GM23338 (cell line): ENCODE measurements around the gene C1QA. TPM values are rescaled to one million over a fixed set of nuclear protein-coding genes. Genes with fewer than 3 reads are reported as not detected.

Experiments
- ATAC-seq: fragments of 200-7000 bp; cut with Tn5 transposase; 3 replicates; pipeline ENCODE4 v1.9.1; 2020
- DNase-seq: peaks from one replicate; pipeline ENCODE4 v3.0.0-alpha.2; 2015; ENCODE audit warnings: low spot score
- H2AFZ ChIP-seq: fragments of 200-600 bp; sonication (generic); 2 replicates; pipeline ENCODE4 v1.8.0; 2016; ENCODE audit warnings: antibody characterized with exemption, mild to moderate bottlenecking, moderate library complexity
- H3F3A ChIP-seq: fragments of 200-600 bp; sonication (generic); replicated peaks from 2 replicates; pipeline ENCODE4 v1.8.0; 2017; ENCODE audit warnings: antibody characterized with exemption, mixed run types, low read depth
- H3K27ac ChIP-seq: fragments of 200-600 bp; sonication (generic); 2 replicates; pipeline ENCODE4 v1.6.1; 2016; ENCODE audit warnings: low read depth
- H3K27me3 ChIP-seq: fragments of 200-600 bp; sonication (generic); 2 replicates; pipeline ENCODE4 v1.8.0; 2016; ENCODE audit warnings: mild to moderate bottlenecking, mixed run types, moderate library complexity; ENCODE audit not compliant: insufficient read depth
- H3K36me3 ChIP-seq: fragments of 200-600 bp; sonication (generic); 2 replicates; pipeline ENCODE4 v1.8.0; 2016; ENCODE audit warnings: mild to moderate bottlenecking; ENCODE audit not compliant: insufficient read depth
- H3K4me1 ChIP-seq: fragments of 200-600 bp; sonication (generic); 2 replicates; pipeline ENCODE4 v1.8.0; 2016; ENCODE audit warnings: mild to moderate bottlenecking, moderate library complexity; ENCODE audit not compliant: insufficient read depth
- H3K4me2 ChIP-seq: fragments of 200-600 bp; sonication (generic); 2 replicates; pipeline ENCODE4 v1.7.1; 2017; ENCODE audit warnings: mixed run types
- H3K4me3 ChIP-seq: fragments of 200-600 bp; sonication (generic); 2 replicates; pipeline ENCODE4 v1.6.1; 2016; ENCODE audit warnings: mixed run types
- H3K79me2 ChIP-seq: fragments of 200-600 bp; sonication (generic); replicated peaks from 2 replicates; pipeline ENCODE4 v1.8.0; 2017; ENCODE audit warnings: mild to moderate bottlenecking; ENCODE audit not compliant: insufficient read depth
- H3K9me2 ChIP-seq: fragments of 200-600 bp; sonication (generic); 2 replicates; pipeline ENCODE4 v1.8.0; 2017; ENCODE audit not compliant: insufficient read depth
- H4K20me1 ChIP-seq: fragments of 200-600 bp; sonication (generic); replicated peaks from 2 replicates; pipeline ENCODE4 v1.8.0; 2017; ENCODE audit warnings: mild to moderate bottlenecking; ENCODE audit not compliant: insufficient read depth
- H3K27ac Mint-ChIP-seq: 2 replicates; pipeline ENCODE4 v1.8.0; 2020; ENCODE audit warnings: inconsistent platforms, mild to moderate bottlenecking, moderate library complexity, mixed read lengths
- H3K27me3 Mint-ChIP-seq: 3 replicates; pipeline ENCODE4 v1.8.0; 2022; ENCODE audit warnings: low read depth, mild to moderate bottlenecking, moderate library complexity, mixed read lengths, inconsistent platforms; ENCODE audit not compliant: insufficient read depth, poor library complexity
- H3K36me3 Mint-ChIP-seq: 3 replicates; pipeline ENCODE4 v1.8.0; 2021; ENCODE audit warnings: low read depth, mild to moderate bottlenecking, inconsistent platforms, moderate library complexity, mixed read lengths
- H3K4me1 Mint-ChIP-seq: 3 replicates; pipeline ENCODE4 v1.8.0; 2020; ENCODE audit warnings: mild to moderate bottlenecking, inconsistent platforms, mixed read lengths
- H3K4me3 Mint-ChIP-seq: 3 replicates; pipeline ENCODE4 v1.8.0; 2021; ENCODE audit warnings: moderate library complexity, mild to moderate bottlenecking, inconsistent platforms, mixed read lengths
- H3K9me3 Mint-ChIP-seq: 3 replicates; pipeline ENCODE4 v1.8.0; 2020; ENCODE audit warnings: moderate library complexity, mild to moderate bottlenecking, inconsistent platforms, mixed read lengths
- CREB1 ChIP-seq: fragments of 250-450 bp; sonication (Bioruptor Pico); IDR thresholded peaks from 2 replicates; pipeline ENCODE4 v1.5.0; 2020; ENCODE audit warnings: low read depth, mild to moderate bottlenecking, moderate library complexity
- CTCF ChIP-seq, 2 experiments: fragments of 200-600 bp in 1 of 2; sonication (generic) in 1 of 2; conservative IDR thresholded peaks; 2 replicates each; pipeline versions ENCODE4 v1.5.1 to v1.6.1; 2016 to 2017; ENCODE audit warnings: antibody characterized with exemption in 2 of 2, low read depth in 2 of 2, mild to moderate bottlenecking in 2 of 2, moderate library complexity in 1 of 2
- ETS1 ChIP-seq: IDR thresholded peaks from 2 replicates; pipeline ENCODE4 v1.6.1; 2016; ENCODE audit warnings: antibody characterized with exemption
- EZH2 ChIP-seq: fragments of 200-600 bp; sonication (generic); IDR thresholded peaks from one replicate; pipeline ENCODE4 v1.8.0; 2017; ENCODE audit warnings: antibody characterized with exemption, mild to moderate bottlenecking, low read depth; ENCODE audit not compliant: unreplicated experiment
- EZH2phosphoT487 ChIP-seq: fragments of 200-600 bp; sonication (generic); IDR thresholded peaks from one replicate; pipeline ENCODE4 v1.8.1; 2018; ENCODE audit warnings: antibody characterized with exemption; ENCODE audit not compliant: unreplicated experiment
- JUNB ChIP-seq: IDR thresholded peaks from one replicate; pipeline ENCODE4 v1.6.1; 2016; ENCODE audit warnings: antibody characterized with exemption; ENCODE audit not compliant: unreplicated experiment
- NANOG ChIP-seq: IDR thresholded peaks from 2 replicates; pipeline ENCODE4 v1.6.1; 2016; ENCODE audit warnings: antibody characterized with exemption, borderline replicate concordance
- POLR2AphosphoS5 ChIP-seq: IDR thresholded peaks from 2 replicates; pipeline ENCODE4 v1.6.1; 2016; ENCODE audit warnings: antibody characterized with exemption, low read depth
- REST ChIP-seq: IDR thresholded peaks from one replicate; pipeline ENCODE4 v1.6.1; 2018; ENCODE audit warnings: antibody characterized with exemption; ENCODE audit not compliant: unreplicated experiment
- STAT1 ChIP-seq: IDR thresholded peaks from one replicate; pipeline ENCODE4 v1.6.1; 2016; ENCODE audit warnings: antibody characterized with exemption; ENCODE audit not compliant: unreplicated experiment
- ZNF114 ChIP-seq: fragments of 250-450 bp; sonication (Bioruptor Pico); IDR thresholded peaks from 2 replicates; pipeline ENCODE4 v1.5.0; 2020; ENCODE audit warnings: mild to moderate bottlenecking, moderate library complexity
- ZNF331 ChIP-seq: fragments of 250-450 bp; sonication (Bioruptor Pico); IDR thresholded peaks from 2 replicates; pipeline ENCODE4 v1.5.0; 2020; ENCODE audit warnings: low read depth, mild to moderate bottlenecking, moderate library complexity
- ZNF462 ChIP-seq: fragments of 250-450 bp; sonication (Bioruptor Pico); IDR thresholded peaks from 2 replicates; pipeline ENCODE4 v1.5.0; 2020; ENCODE audit warnings: mild to moderate bottlenecking, moderate library complexity
- polyA plus RNA-seq: library from polyadenylated mRNA; unstranded; fragments of >200 nt; fragmentation: Nextera tagmentation; extraction: Ambion mirVana; gene quantifications from 2 replicates; pipeline ENCODE4 v1.2.1, GENCODE V29; 2016
- total RNA-seq: library from RNA; depleted of rRNA; stranded (reverse); fragments of >200 nt; shearing (Covaris generic); gene quantifications from 2 replicates; pipeline ENCODE4 v1.2.3, GENCODE V29; 2014

C1QA gene
- total and polyA plus RNA-seq, 2 experiments from 2014 or later, result not detected

- Histone ChIP-seq H3K79me2 (no peaks in the 10 kb centered on the region), H3K9me2 (no peaks in the 10 kb centered on the region), H3K27ac (no peak overlapping the region), H2AFZ (no peak overlapping the region), H3K4me2 (no peak overlapping the region), H3K36me3 (no peaks in the 10 kb centered on the region), H4K20me1 (no peaks in the 10 kb centered on the region), H3K27me3 (no peaks in the 10 kb centered on the region), H3F3A (no peaks in the 10 kb centered on the region), H3K4me1 (no peaks in the 10 kb centered on the region), H3K4me3 (no peak overlapping the region)
- TF ChIP-seq JUNB, result no peak
- no peak for TF ChIP-seq REST
- TF ChIP-seq ZNF462, result no peak
- no peak for TF ChIP-seq EZH2
- TF ChIP-seq POLR2AphosphoS5, result no peak
- TF ChIP-seq ZNF114 (CRISPR knock-in tag), result no peak
- TF ChIP-seq ZNF331 (CRISPR knock-in tag), result no peak
- no peak for TF ChIP-seq CREB1 (CRISPR knock-in tag)
- no peak for TF ChIP-seq STAT1
- no peak for TF ChIP-seq ETS1
- TF ChIP-seq CTCF (conservative IDR thresholded peaks at IDR 0.05; ENCODE audit: low read depth in 2 of 2), result no peak
- no peak for TF ChIP-seq NANOG
- TF ChIP-seq EZH2phosphoT487, result no peak
- Mint-ChIP-seq H3K36me3 (no peaks in the 10 kb centered on the region), H3K4me3 (no peak overlapping the region), H3K4me1 (peaks cover 15% of the 10 kb centered on the region), H3K27ac (no peak overlapping the region), H3K9me3 (no peaks in the 10 kb centered on the region), H3K27me3 (peaks cover 14% of the 10 kb centered on the region)
- ATAC-seq (peak; percentile 30), DNase-seq (peak; percentile 21)
Measured at GRCh38 chr1:22670352-22670975, 34.0 kb downstream of the C1QA start.
